Mesenchymal stem cell (in vitro differentiated cells and primary cell): ENCODE data around the gene EN2.

ENCODE experiments used
- DNase-seq: peaks from one replicate; pipeline ENCODE4 v3.0.0-alpha.2; 2013
- H2AFZ ChIP-seq: one replicate; pipeline ENCODE4 v1.6.1; 2013; ENCODE audit warnings: low read depth, mild to moderate bottlenecking, control low read depth, inconsistent platforms, low read length, moderate library complexity
- H2AK5ac ChIP-seq: 2 replicates; pipeline ENCODE4 v1.6.1; 2013; ENCODE audit warnings: low read length, moderate library complexity, mild to moderate bottlenecking, inconsistent platforms; ENCODE audit not compliant: severe bottlenecking
- H2BK120ac ChIP-seq: one replicate; pipeline ENCODE4 v1.6.1; 2013; ENCODE audit warnings: low read depth, mild to moderate bottlenecking, inconsistent platforms, low read length, moderate library complexity
- H2BK12ac ChIP-seq, 2 experiments: one replicate each; pipeline ENCODE4 v1.6.1; 2013; ENCODE audit warnings: inconsistent platforms in 2 of 2, low read length in 2 of 2, mild to moderate bottlenecking in 2 of 2, moderate library complexity in 2 of 2, control low read depth in 1 of 2
- H2BK15ac ChIP-seq: one replicate; pipeline ENCODE4 v1.6.1; 2013; ENCODE audit warnings: mild to moderate bottlenecking, low read depth, inconsistent platforms; ENCODE audit not compliant: poor library complexity, severe bottlenecking
- H2BK5ac ChIP-seq: 2 replicates; pipeline ENCODE4 v1.6.1; 2013; ENCODE audit warnings: low read depth, mild to moderate bottlenecking, low read length, control low read depth, inconsistent platforms; ENCODE audit not compliant: poor library complexity, severe bottlenecking
- H3K14ac ChIP-seq, 2 experiments: one replicate each; pipeline ENCODE4 v1.6.1; 2013; ENCODE audit warnings: inconsistent platforms in 2 of 2, low read length in 2 of 2, control low read depth in 1 of 2, mild to moderate bottlenecking in 1 of 2, moderate library complexity in 1 of 2
- H3K18ac ChIP-seq, 2 experiments: one replicate each; pipeline ENCODE4 v1.6.1; 2013; ENCODE audit warnings: inconsistent platforms in 2 of 2, low read length in 2 of 2, control low read depth in 1 of 2, low read depth in 1 of 2, mild to moderate bottlenecking in 1 of 2
- H3K23ac ChIP-seq, 2 experiments: one replicate each; pipeline ENCODE4 v1.6.1; 2013; ENCODE audit warnings: inconsistent platforms in 2 of 2, low read length in 2 of 2, mild to moderate bottlenecking in 2 of 2, moderate library complexity in 2 of 2, control low read depth in 1 of 2
- H3K27ac ChIP-seq: 2 replicates; pipeline ENCODE4 v1.5.1; 2013; ENCODE audit warnings: mild to moderate bottlenecking, moderate library complexity, low read length, control low read depth, inconsistent platforms; ENCODE audit not compliant: poor library complexity, severe bottlenecking
- H3K27me3 ChIP-seq, 2 experiments: 2 replicates each; pipeline versions ENCODE4 v1.6.1 to v1.7.0; 2013; ENCODE audit warnings: low read length in 2 of 2, mild to moderate bottlenecking in 2 of 2, moderate library complexity in 2 of 2, control low read depth in 1 of 2, inconsistent platforms in 1 of 2; ENCODE audit not compliant: control insufficient read depth in 1 of 2, insufficient read depth in 1 of 2
- H3K36me3 ChIP-seq, 2 experiments: 2 replicates each; pipeline versions ENCODE4 v1.6.1 to v1.7.0; 2013; ENCODE audit warnings: low read length in 2 of 2, control low read depth in 1 of 2, inconsistent platforms in 1 of 2, low read depth in 1 of 2, mild to moderate bottlenecking in 1 of 2; ENCODE audit not compliant: insufficient read depth in 2 of 2, control insufficient read depth in 1 of 2
- H3K4ac ChIP-seq, 2 experiments: one replicate each; pipeline ENCODE4 v1.6.1; 2013; ENCODE audit warnings: inconsistent platforms in 2 of 2, low read length in 2 of 2, mild to moderate bottlenecking in 2 of 2, moderate library complexity in 2 of 2, control low read depth in 1 of 2, low read depth in 1 of 2
- H3K4me1 ChIP-seq: 2 replicates; pipeline ENCODE4 v1.6.1; 2013; ENCODE audit warnings: low read depth, low read length, control low read depth; ENCODE audit not compliant: control insufficient read depth, insufficient read depth
- H3K4me2 ChIP-seq: 2 replicates; pipeline ENCODE4 v1.6.1; 2013; ENCODE audit warnings: low read length, mild to moderate bottlenecking, inconsistent platforms; ENCODE audit not compliant: poor library complexity, severe bottlenecking
- H3K4me3 ChIP-seq, 2 experiments: 2 replicates each; pipeline versions ENCODE4 v1.5.1 to v1.7.0; 2013; ENCODE audit warnings: low read length in 2 of 2, mild to moderate bottlenecking in 2 of 2, control low read depth in 1 of 2, low read depth in 1 of 2; ENCODE audit not compliant: insufficient read depth in 1 of 2
- H3K79me1 ChIP-seq: replicated peaks from 2 replicates; pipeline ENCODE4 v1.6.1; 2013; ENCODE audit warnings: mild to moderate bottlenecking, control low read depth, low read length, inconsistent platforms; ENCODE audit not compliant: poor library complexity, severe bottlenecking
- H3K9ac ChIP-seq: 2 replicates; pipeline ENCODE4 v1.7.0; 2013; ENCODE audit warnings: mild to moderate bottlenecking, low read length, moderate library complexity
- H3K9me3 ChIP-seq: 2 replicates; pipeline ENCODE4 v1.7.0; 2013; ENCODE audit warnings: mild to moderate bottlenecking, low read length; ENCODE audit not compliant: control insufficient read depth
- H4K8ac ChIP-seq: one replicate; pipeline ENCODE4 v1.6.1; 2013; ENCODE audit warnings: inconsistent platforms, mild to moderate bottlenecking, low read length, moderate library complexity
- H4K91ac ChIP-seq: one replicate; pipeline ENCODE4 v1.6.1; 2013; ENCODE audit warnings: mild to moderate bottlenecking, low read length, inconsistent platforms
- WGBS: methylation state at CpG from one replicate; pipeline ENCODE4 v1.1.7; 2013; ENCODE audit warnings: mixed read lengths; 5-methylcytosine and 5-hydroxymethylcytosine counted together

The EN2 gene

GRCh38 chr7:155477476-155477875, 19.5 kb downstream of the EN2 start:
- H3K4me3 ChIP-seq: no peak overlapping the region
- no peak overlapping the region for H2BK12ac ChIP-seq
- WGBS: 67% methylated on average over 4 of the region's 4 CpGs
- no peak overlapping the region for H2AFZ ChIP-seq
- no peak overlapping the region for H2BK5ac ChIP-seq
- no peak overlapping the region for H3K4me2 ChIP-seq
- no peak overlapping the region for H4K8ac ChIP-seq
- H2AK5ac ChIP-seq: no peak overlapping the region
- H3K27ac ChIP-seq: no peak overlapping the region
- H3K27me3 ChIP-seq: peaks cover 43 to 58% of the 10 kb centered on the region in 2 experiments
- peaks cover 7% of the 10 kb centered on the region for H3K4me1 ChIP-seq
- no peak for DNase-seq
- H3K36me3 ChIP-seq: no peaks in the 10 kb centered on the region
- H2BK120ac ChIP-seq: no peak overlapping the region
- no peak overlapping the region for H3K9ac ChIP-seq
- no peak overlapping the region for H3K23ac ChIP-seq
- H4K91ac ChIP-seq: no peak overlapping the region
- no peak overlapping the region for H2BK15ac ChIP-seq
- H3K14ac ChIP-seq: no peak overlapping the region
- H3K4ac ChIP-seq: no peak overlapping the region
- peaks cover 8% of the 10 kb centered on the region for H3K9me3 ChIP-seq
- no peak overlapping the region for H3K18ac ChIP-seq
- H3K79me1 ChIP-seq: no peaks in the 10 kb centered on the region

DNA sequence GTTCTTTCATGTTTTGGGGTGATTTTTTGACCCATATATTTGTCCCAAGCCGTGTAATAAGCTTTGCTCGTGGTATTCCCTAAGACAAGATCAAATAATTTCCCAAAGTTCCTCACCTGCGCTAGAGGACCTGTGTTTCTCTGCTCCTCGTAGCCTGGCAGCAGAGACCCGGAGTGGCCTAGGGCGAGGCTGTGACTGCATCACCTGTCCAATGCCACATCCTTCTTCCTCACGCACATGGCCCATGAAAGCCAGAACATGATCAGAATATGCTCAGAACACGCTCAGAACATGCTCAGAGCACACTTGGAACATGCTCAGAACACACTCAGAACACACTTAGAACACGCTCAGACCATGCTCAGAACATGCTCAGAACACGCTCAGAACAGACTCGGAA, 23.8 kb downstream of the EN2 start:
- no peak overlapping the region for H4K91ac ChIP-seq
- H3K36me3 ChIP-seq: no peaks in the 10 kb centered on the region
- no peaks in the 10 kb centered on the region for H3K4me1 ChIP-seq
- DNase-seq: no peak
- no peak overlapping the region for H3K14ac ChIP-seq
- H3K18ac ChIP-seq: no peak overlapping the region
- H3K79me1 ChIP-seq: no peaks in the 10 kb centered on the region
- no peaks in the 10 kb centered on the region for H3K9me3 ChIP-seq
- no peak overlapping the region for H3K4me3 ChIP-seq
- peaks cover 41% of the 10 kb centered on the region in 2 experiments for H3K27me3 ChIP-seq
- no peak overlapping the region for H2BK5ac ChIP-seq
- no peak overlapping the region for H3K4ac ChIP-seq
- 86% methylated on average over 11 of the region's 11 CpGs for WGBS
- H2AFZ ChIP-seq: no peak overlapping the region
- H2BK120ac ChIP-seq: no peak overlapping the region
- H3K4me2 ChIP-seq: no peak overlapping the region
- no peak overlapping the region for H2BK15ac ChIP-seq
- no peak overlapping the region for H2AK5ac ChIP-seq
- no peak overlapping the region for H3K9ac ChIP-seq
- H3K23ac ChIP-seq: no peak overlapping the region
- no peak overlapping the region for H3K27ac ChIP-seq
- no peak overlapping the region for H4K8ac ChIP-seq
- no peak overlapping the region for H2BK12ac ChIP-seq

DNA sequence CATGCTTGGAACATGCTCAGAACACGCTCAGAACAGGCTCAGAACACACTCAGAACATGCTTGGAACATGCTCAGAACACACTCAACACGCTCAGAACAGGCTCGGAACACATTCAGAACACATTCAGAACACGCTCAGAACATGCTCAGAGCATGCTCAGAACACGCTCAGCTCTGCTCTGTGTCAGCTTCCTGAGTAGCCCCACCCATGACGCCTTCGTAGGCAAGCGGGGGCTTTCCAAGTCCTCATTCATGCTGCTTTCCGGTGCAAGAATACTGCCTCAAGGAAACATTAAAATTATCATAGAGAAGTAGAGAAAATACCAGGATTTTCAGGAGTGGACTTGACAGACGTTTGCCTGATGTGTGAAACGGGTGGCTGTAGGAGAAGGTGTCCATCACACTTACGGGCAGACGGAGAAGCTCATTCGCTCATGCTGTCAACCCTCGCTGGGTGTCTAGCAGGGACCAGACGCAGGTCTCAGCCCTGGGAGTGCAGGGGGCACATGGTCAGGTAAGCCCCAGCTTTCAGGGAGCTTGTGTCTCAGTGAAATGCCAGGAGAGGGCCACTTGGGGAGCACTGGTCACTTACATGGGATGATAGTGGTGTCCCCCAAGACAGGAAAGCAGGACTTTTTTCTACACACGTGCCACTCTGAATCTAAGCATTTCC, 24.7 kb downstream of the EN2 start:
- Histone ChIP-seq H2AK5ac (no peak overlapping the region), H3K27me3 (peaks cover 32 to 41% of the 10 kb centered on the region in 2 experiments), H2BK120ac (no peak overlapping the region), H4K91ac (no peak overlapping the region), H3K79me1 (no peaks in the 10 kb centered on the region), H2AFZ (no peak overlapping the region), H3K36me3 (no peaks in the 10 kb centered on the region), H3K9me3 (no peaks in the 10 kb centered on the region), H3K4me1 (no peaks in the 10 kb centered on the region), H3K18ac (no peak overlapping the region), H3K9ac (no peak overlapping the region), H3K4ac (no peak overlapping the region), H3K27ac (no peak overlapping the region), H3K23ac (no peak overlapping the region), H3K14ac (no peak overlapping the region), H2BK12ac (no peak overlapping the region), H4K8ac (no peak overlapping the region), H3K4me2 (no peak overlapping the region), H3K4me3 (no peak overlapping the region), H2BK5ac (no peak overlapping the region), H2BK15ac (no peak overlapping the region)
- WGBS: 57% methylated on average over 17 of the region's 17 CpGs
- DNase-seq: no peak

GRCh38 chr7:155483245-155483644, 25.3 kb downstream of the EN2 start:
- H2BK15ac ChIP-seq: no peak overlapping the region
- no peak overlapping the region for H2AFZ ChIP-seq
- H3K4me3 ChIP-seq: no peak overlapping the region
- DNase-seq: no peak
- peaks cover 29 to 39% of the 10 kb centered on the region in 2 experiments for H3K27me3 ChIP-seq
- H3K23ac ChIP-seq: no peak overlapping the region
- H3K9me3 ChIP-seq: no peaks in the 10 kb centered on the region
- H3K4me1 ChIP-seq: no peaks in the 10 kb centered on the region
- H3K18ac ChIP-seq: no peak overlapping the region
- no peak overlapping the region for H3K27ac ChIP-seq
- no peak overlapping the region for H2BK12ac ChIP-seq
- H3K4me2 ChIP-seq: no peak overlapping the region
- no peak overlapping the region for H3K14ac ChIP-seq
- H2BK120ac ChIP-seq: no peak overlapping the region
- no peaks in the 10 kb centered on the region for H3K36me3 ChIP-seq
- no peak overlapping the region for H2BK5ac ChIP-seq
- no peak overlapping the region for H2AK5ac ChIP-seq
- H4K91ac ChIP-seq: no peak overlapping the region
- H3K9ac ChIP-seq: no peak overlapping the region
- H4K8ac ChIP-seq: no peak overlapping the region
- no peak overlapping the region for H3K4ac ChIP-seq
- WGBS: 36% methylated on average over 13 of the region's 13 CpGs
- no peaks in the 10 kb centered on the region for H3K79me1 ChIP-seq
